Measurements from ENCODE around the gene RBM47. TPM values are rescaled to one million over a fixed set of nuclear protein-coding genes. Genes with fewer than 3 reads are reported as not detected.

Gene RBM47
- total and polyA plus RNA-seq, 10 of the 15 experiments (the other 5 are each of a cell fraction or from before 2014, with no cell fraction given) = 7.9 to 45.0 (median 28.7) TPM

- ChIA-PET CTCF (interaction anchor here (0.8 to 4.5 kb wide), 13 partner anchors 11 to 267 kb away, joined by 3 to 22 read pairs (median 4); no protein-coding TSS in a partner anchor), POLR2A (interaction anchor here (0.6 to 7.0 kb wide), 10 partner anchors 9 to 423 kb away, joined by 3 to 80 read pairs (median 4); no protein-coding TSS in a partner anchor), RAD21 (ENCODE audit: unreplicated experiment) (interaction anchor here (0.7 to 8.5 kb wide), 14 partner anchors 8 to 544 kb away, joined by 3 to 82 read pairs (median 6); no protein-coding TSS in a partner anchor), SMC1A (ENCODE audit: uncharacterized antibody, unreplicated experiment) (interaction anchor here (0.7 to 12.9 kb wide), 19 partner anchors 8 to 320 kb away, joined by 3 to 215 read pairs (median 6); no protein-coding TSS in a partner anchor)
- peak overlapping the region; percentile 99 for H3K9ac ChIP-seq (ENCODE audit: control insufficient read depth, insufficient read depth, low read length)
- peak overlapping the region; percentile 92 for H3K27ac ChIP-seq (ENCODE audit: control insufficient read depth, insufficient read depth)
- ATAC-seq = peak; percentile 69
- peaks cover 54% of the 10 kb centered on the region for H3K79me2 ChIP-seq (ENCODE audit: control insufficient read depth, insufficient read depth, low read length)
- H2AFZ ChIP-seq (ENCODE audit: control insufficient read depth, low read depth, low read length) = peak overlapping the region; percentile 73
- peaks cover 0 to 1% of the 10 kb centered on the region in 2 experiments; a peak in 3 of 4 replicates for H3K36me3 ChIP-seq (ENCODE audit: control insufficient read depth in 2 of 2, insufficient read depth in 2 of 2, low read length in 1 of 2)
- FAIRE-seq = peak; percentile 81
- WGBS (ENCODE audit: insufficient coverage, insufficient replicate concordance, low lambda C conversion rate, missing lambda C conversion rate) = under 1% methylated on average over 41 of the region's 41 CpGs
- peak overlapping the region; percentile 77 for H3K4me2 ChIP-seq (ENCODE audit: control insufficient read depth, insufficient read depth)
- intact Hi-C loops (cut with micrococcal nuclease; ENCODE audit: unreplicated experiment) (loop anchor here (2.0 kb wide), 1 partner anchor 26 kb away; no protein-coding TSS in a partner anchor), in situ Hi-C loops (cut with MboI) (no loop called here)
- no peaks in the 10 kb centered on the region for H4K20me1 ChIP-seq (ENCODE audit: control insufficient read depth, insufficient read depth)
- peak overlapping the region; percentile 94 for H3K4me3 ChIP-seq
- DNase-seq (ENCODE audit: low read depth, low spot score) = peak; percentile 68
- H3K9me3 ChIP-seq (replicated peaks; ENCODE audit: control insufficient read depth, insufficient read depth, low read length) = no peaks in the 10 kb centered on the region
- peaks cover 8% of the 10 kb centered on the region for H3K4me1 ChIP-seq (ENCODE audit: control insufficient read depth, insufficient read depth, low read length)
- no peaks in the 10 kb centered on the region for H3K27me3 ChIP-seq (replicated peaks in 1 of 2; ENCODE audit: control insufficient read depth in 2 of 2, insufficient read depth in 2 of 2, low read length in 1 of 2)
- TSS peak; percentile 81 for BruUV-seq (replicated peaks)
- TF ChIP-seq CBFB (IDR thresholded peaks at IDR 0.05; ENCODE audit: low read depth) (0 out of 2 replicates have a peak, but pooled peaks have one; percentile 7), PKNOX1 (IDR thresholded peaks at IDR 0.05) (peak; percentile 80), IKZF2 (IDR thresholded peaks at IDR 0.05) (peak; percentile 73 to 84), ZNF207 (IDR thresholded peaks at IDR 0.05; ENCODE audit: borderline replicate concordance) (peak; percentile 48; the same call in 1 of the 2 replicates), TAF1 (IDR thresholded peaks at IDR 0.05; ENCODE audit: borderline replicate concordance, low read depth, low read length) (peak; percentile 9; the same call in 1 of the 2 replicates), LARP7 (IDR thresholded peaks at IDR 0.05) (peak; percentile 80), EP300 (IDR thresholded peaks at IDR 0.05; ENCODE audit: borderline replicate concordance in 1 of 2, control insufficient read depth in 1 of 2, low read depth in 2 of 2, low read length in 2 of 2) (0 out of 4 replicates have a peak, but pooled peaks of 1 of the 2 experiments have one; percentile 8), SPI1 (IDR thresholded peaks at IDR 0.05; ENCODE audit: borderline replicate concordance, insufficient read depth, low read depth, low read length) (peak; percentile 61; the same call in 1 of the 2 replicates), ETV6 (conservative IDR thresholded peaks at IDR 0.05 in 1 of 2, IDR thresholded peaks at IDR 0.05 in 1 of 2; ENCODE audit: borderline replicate concordance in 1 of 2, low read depth in 1 of 2) (0 out of 4 replicates have a peak, but pooled peaks of 1 of the 2 experiments have one; percentile 25), RAD51 (IDR thresholded peaks at IDR 0.05) (no peak), CTCF (IDR thresholded peaks at IDR 0.05 in 2 of 3, conservative IDR thresholded peaks at IDR 0.05 in 1 of 3; ENCODE audit: control insufficient read depth in 2 of 3, extremely low read depth in 1 of 3, insufficient read depth in 1 of 3, low read depth in 3 of 3, low read length in 3 of 3) (no peak), SMC3 (IDR thresholded peaks at IDR 0.05; ENCODE audit: borderline replicate concordance, low read length) (peak; percentile 10; the same call in 1 of the 2 replicates), SMAD5 (IDR thresholded peaks at IDR 0.05; ENCODE audit: low read depth) (peak; percentile 32), BHLHE40 (IDR thresholded peaks at IDR 0.05; ENCODE audit: borderline replicate concordance in 1 of 2, low read depth in 2 of 2, low read length in 1 of 2) (peak in 1 of 2 experiments; percentile 51; a peak in 2 of 4 replicates), CREM (IDR thresholded peaks at IDR 0.05; ENCODE audit: low read depth) (0 out of 2 replicates have a peak, but pooled peaks have one; percentile 43), EED (IDR thresholded peaks at IDR 0.05; ENCODE audit: low read depth) (peak; percentile 67; the same call in 1 of the 2 replicates), RUNX3 (IDR thresholded peaks at IDR 0.05; ENCODE audit: low read length) (0 out of 2 replicates have a peak, but pooled peaks have one; percentile 27), CREB1 (IDR thresholded peaks at IDR 0.05; ENCODE audit: low read depth) (0 out of 2 replicates have a peak, but pooled peaks have one; percentile 11), EZH2 (IDR thresholded peaks at IDR 0.05; ENCODE audit: borderline replicate concordance, control insufficient read depth, low read depth, low read length) (no peak)
These were observed 814 bp upstream of the RBM47 start for GRCh38 chr4:40630335-40631021.

All from GM12878 (cell line).